PC-9 (cell line): ENCODE data around the gene MVD. TPM values are rescaled to one million over a fixed set of nuclear protein-coding genes. Genes with fewer than 3 reads are reported as not detected.

Experiments
- BruUV-seq: library from RNA; stranded (reverse); fragments of 400-500 nt; replicated peaks from 2 replicates; lab custom pipeline; 2021; lab: Mats Ljungman, UMichigan
- CTCF ChIA-PET: fragments of 300-600 bp; sonication (Branson Sonifier 250); formaldehyde crosslinking; loops from one replicate; lab custom pipeline; 2022; ENCODE audit warnings: antibody characterized with exemption; lab: Charles Lee
- POLR2A ChIA-PET: fragments of 300-600 bp; sonication (Branson Sonifier 250); formaldehyde crosslinking; loops from one replicate; lab custom pipeline; 2022; ENCODE audit warnings: antibody characterized with exemption; ENCODE audit not compliant: unreplicated experiment; lab: Charles Lee
- DNase-seq, 2 experiments: peaks; one replicate each; pipeline versions ENCODE4 v3.0.0 to v3.0.0-alpha.2; 2015 to 2022; ENCODE audit warnings: mixed read lengths in 1 of 2
- H2AFZ ChIP-seq: fragments of 200-600 bp; sonication (generic); 2 replicates; pipeline ENCODE4 v1.8.1; 2017; ENCODE audit warnings: antibody characterized with exemption
- H3F3A ChIP-seq: fragments of 200-600 bp; sonication (generic); 2 replicates; pipeline ENCODE4 v1.8.1; 2017; ENCODE audit warnings: antibody characterized with exemption, mild to moderate bottlenecking, low read depth; ENCODE audit not compliant: insufficient read depth
- H3K27ac ChIP-seq: fragments of 200-600 bp; sonication (generic); 2 replicates; pipeline ENCODE4 v1.6.1; 2016; ENCODE audit warnings: mixed run types
- H3K27me3 ChIP-seq: fragments of 200-600 bp; sonication (generic); 2 replicates; pipeline ENCODE4 v1.6.1; 2016; ENCODE audit warnings: low read depth, mixed run types; ENCODE audit not compliant: insufficient read depth
- H3K36me3 ChIP-seq: fragments of 200-600 bp; sonication (generic); 2 replicates; pipeline ENCODE4 v1.6.1; 2016; ENCODE audit warnings: low read depth, mixed run types
- H3K4me1 ChIP-seq: fragments of 200-600 bp; sonication (generic); replicated peaks from 2 replicates; pipeline ENCODE4 v1.6.1; 2016; ENCODE audit warnings: mixed run types; ENCODE audit not compliant: insufficient read depth
- H3K4me2 ChIP-seq: fragments of 200-600 bp; sonication (generic); 2 replicates; pipeline ENCODE4 v1.6.1; 2017; ENCODE audit warnings: mixed run types
- H3K4me3 ChIP-seq: fragments of 200-600 bp; sonication (generic); 2 replicates; pipeline ENCODE4 v1.6.1; 2016; ENCODE audit warnings: mixed run types
- H3K79me2 ChIP-seq: fragments of 200-600 bp; sonication (generic); 2 replicates; pipeline ENCODE4 v1.6.1; 2017; ENCODE audit warnings: low read depth, mixed run types
- H3K9me2 ChIP-seq: fragments of 200-600 bp; sonication (generic); 2 replicates; pipeline ENCODE4 v1.8.1; 2017; ENCODE audit warnings: mild to moderate bottlenecking; ENCODE audit not compliant: insufficient read depth
- H3K9me3 ChIP-seq: fragments of 200-600 bp; sonication (generic); 2 replicates; pipeline ENCODE4 v1.8.1; 2016; ENCODE audit warnings: low read depth; ENCODE audit not compliant: insufficient read depth
- H4K20me1 ChIP-seq: fragments of 200-600 bp; sonication (generic); 2 replicates; pipeline ENCODE4 v1.8.1; 2017; ENCODE audit not compliant: insufficient read depth
- CTCF ChIP-seq: fragments of 200-600 bp; sonication (generic); conservative IDR thresholded peaks from 2 replicates; pipeline ENCODE4 v1.6.1; 2017; ENCODE audit warnings: mixed run types, antibody characterized with exemption, mild to moderate bottlenecking, moderate library complexity
- EZH2 ChIP-seq: fragments of 200-600 bp; sonication (generic); IDR thresholded peaks from 2 replicates; pipeline ENCODE4 v1.8.0; 2017; ENCODE audit warnings: antibody characterized with exemption, low read depth
- intact Hi-C: fragments of 100-400 bp; cut with micrococcal nuclease; formaldehyde crosslinking; loops from one replicate; pipeline ENCODE4 v1.10.0; 2022; ENCODE audit not compliant: unreplicated experiment
- total RNA-seq: library from RNA; stranded (reverse); gene quantifications from 2 replicates; pipeline ENCODE4 v1.2.3, GENCODE V29; 2021

The MVD gene
- total RNA-seq, 1 experiment from 2014 or later: 168 TPM

- DNase-seq: no peak
- Histone ChIP-seq H3K9me2 (no peaks in the 10 kb centered on the region), H3K9me3 (no peaks in the 10 kb centered on the region), H3F3A (no peaks in the 10 kb centered on the region), H4K20me1 (no peaks in the 10 kb centered on the region), H3K4me3 (no peak overlapping the region), H3K27ac (no peak overlapping the region), H3K4me1 (no peaks in the 10 kb centered on the region), H3K4me2 (no peak overlapping the region), H2AFZ (no peak overlapping the region), H3K36me3 (no peaks in the 10 kb centered on the region), H3K27me3 (no peaks in the 10 kb centered on the region), H3K79me2 (no peaks in the 10 kb centered on the region)
- TF ChIP-seq EZH2 (no peak), CTCF (no peak)
- ChIA-PET POLR2A (no interaction called here), CTCF (no interaction called here)
- intact Hi-C loops: no loop called here
- BruUV-seq: no TSS peak
These were observed 32.3 kb upstream of the MVD start for GRCh38 chr16:88695218-88695617.

GRCh38 chr16:88694221-88695087 lies 31.6 kb upstream of the MVD start:
- intact Hi-C loops: no loop called here
- Histone ChIP-seq H4K20me1 (no peaks in the 10 kb centered on the region), H3K27me3 (no peaks in the 10 kb centered on the region), H3K9me2 (no peaks in the 10 kb centered on the region), H3F3A (no peaks in the 10 kb centered on the region), H3K79me2 (no peaks in the 10 kb centered on the region), H3K9me3 (no peaks in the 10 kb centered on the region), H3K27ac (no peak overlapping the region), H2AFZ (no peak overlapping the region), H3K4me2 (no peak overlapping the region), H3K36me3 (no peaks in the 10 kb centered on the region), H3K4me3 (no peak overlapping the region), H3K4me1 (no peaks in the 10 kb centered on the region)
- no peak for DNase-seq
- no TSS peak for BruUV-seq
- ChIA-PET POLR2A (no interaction called here), CTCF (no interaction called here)
- no peak for TF ChIP-seq CTCF
- no peak for TF ChIP-seq EZH2

GRCh38 chr16:88693420-88694177 lies 30.7 kb upstream of the MVD start:
- no peaks in the 10 kb centered on the region for H3K9me3 ChIP-seq
- BruUV-seq: no TSS peak
- CTCF ChIA-PET: no interaction called here
- H3K9me2 ChIP-seq: no peaks in the 10 kb centered on the region
- no peak overlapping the region for H2AFZ ChIP-seq
- H3K4me2 ChIP-seq: no peak overlapping the region
- H3K36me3 ChIP-seq: no peaks in the 10 kb centered on the region
- TF ChIP-seq EZH2: no peak
- TF ChIP-seq CTCF: no peak
- no peak for DNase-seq
- H3F3A ChIP-seq: no peaks in the 10 kb centered on the region
- no peak overlapping the region for H3K27ac ChIP-seq
- intact Hi-C loops: no loop called here
- POLR2A ChIA-PET: no interaction called here
- no peaks in the 10 kb centered on the region for H3K27me3 ChIP-seq
- H3K79me2 ChIP-seq: no peaks in the 10 kb centered on the region
- H3K4me3 ChIP-seq: no peak overlapping the region
- peaks cover 1% of the 10 kb centered on the region; the same call in 1 of the 2 replicates for H3K4me1 ChIP-seq
- no peaks in the 10 kb centered on the region for H4K20me1 ChIP-seq
